Amniotic stem cell (primary cell): ENCODE results near the gene FCRLA.
A peak's percentile ranks its signal among the peaks of the same experiment; 100 is the strongest.

ENCODE experiments used
- DNase-seq: peaks from one replicate; lab custom pipeline; 2025; lab: John Stamatoyannopoulos, UW

FCRLA gene

DNA sequence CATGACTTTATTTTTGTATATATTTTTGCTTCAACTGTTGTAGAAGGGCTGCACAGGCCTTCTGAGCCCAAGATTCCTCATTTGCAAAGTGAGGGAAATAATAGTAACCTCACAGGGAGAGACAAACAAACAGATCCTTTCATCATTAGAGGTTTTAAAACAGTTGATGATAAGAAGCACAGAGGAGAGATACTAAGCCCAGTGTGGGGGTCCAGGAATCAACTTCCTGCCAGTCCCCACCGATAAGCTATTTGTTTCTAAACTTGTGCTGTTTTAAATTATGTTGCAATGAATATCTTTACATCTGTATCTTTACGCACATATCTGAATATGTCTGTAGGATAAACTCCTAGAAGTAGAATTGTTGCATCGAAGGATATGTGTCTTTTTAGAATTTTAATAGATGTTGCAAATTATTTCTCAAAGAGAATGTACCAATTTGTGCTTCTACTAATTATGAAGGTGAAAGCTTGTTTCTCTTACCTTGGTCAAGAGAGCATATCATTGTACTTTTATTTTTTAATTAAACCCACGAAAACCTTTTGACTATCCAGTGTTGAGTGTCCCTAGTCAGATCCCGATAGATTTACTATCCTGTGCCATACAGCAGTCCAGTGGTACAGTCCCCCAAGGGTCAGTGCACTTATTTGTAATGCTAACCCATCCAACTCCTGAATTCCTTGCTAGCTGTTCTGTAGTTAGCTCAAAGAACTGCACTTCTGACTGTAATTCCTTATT lies 25.1 kb downstream of the FCRLA start:
- no peak for DNase-seq

DNA sequence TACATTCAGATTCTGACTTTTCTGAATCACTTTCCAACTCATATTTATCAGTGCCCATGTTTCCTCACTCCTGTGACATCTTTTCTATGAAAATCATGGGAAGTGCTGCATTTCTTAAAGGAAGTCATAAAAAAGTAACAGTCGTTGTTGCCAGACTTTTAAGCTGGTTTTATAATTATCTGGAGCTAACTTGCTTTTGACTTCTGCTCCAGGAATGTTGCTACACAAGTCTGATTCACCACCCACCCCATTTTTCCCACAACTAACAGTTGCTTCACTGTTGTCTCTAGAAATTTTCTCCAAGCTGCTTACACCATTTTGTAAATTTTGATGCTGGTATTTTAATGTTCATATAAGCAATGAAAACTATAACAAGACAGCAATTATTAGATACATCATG lies 26.5 kb downstream of the FCRLA start:
- peak; percentile 59 for DNase-seq

DNA sequence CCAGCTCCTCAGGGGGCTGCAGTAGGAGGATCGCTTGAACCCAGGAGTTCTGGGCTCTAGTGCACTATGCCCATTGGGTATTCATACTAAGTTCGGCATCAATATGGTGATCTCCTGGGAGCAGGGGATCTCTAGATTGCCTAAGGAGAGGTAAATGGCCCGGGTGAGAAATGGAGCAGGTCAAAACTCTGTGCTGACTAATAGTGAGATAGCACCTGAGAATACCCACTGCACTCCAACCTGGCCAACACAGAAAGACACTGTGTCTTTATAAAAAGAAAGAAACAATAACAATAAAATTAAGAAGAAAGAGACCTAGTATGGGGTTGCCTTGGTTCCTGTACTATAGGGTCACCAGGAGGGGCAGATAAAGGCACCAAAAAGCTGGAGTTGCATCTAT lies 28.8 kb downstream of the FCRLA start:
- no peak for DNase-seq

DNA sequence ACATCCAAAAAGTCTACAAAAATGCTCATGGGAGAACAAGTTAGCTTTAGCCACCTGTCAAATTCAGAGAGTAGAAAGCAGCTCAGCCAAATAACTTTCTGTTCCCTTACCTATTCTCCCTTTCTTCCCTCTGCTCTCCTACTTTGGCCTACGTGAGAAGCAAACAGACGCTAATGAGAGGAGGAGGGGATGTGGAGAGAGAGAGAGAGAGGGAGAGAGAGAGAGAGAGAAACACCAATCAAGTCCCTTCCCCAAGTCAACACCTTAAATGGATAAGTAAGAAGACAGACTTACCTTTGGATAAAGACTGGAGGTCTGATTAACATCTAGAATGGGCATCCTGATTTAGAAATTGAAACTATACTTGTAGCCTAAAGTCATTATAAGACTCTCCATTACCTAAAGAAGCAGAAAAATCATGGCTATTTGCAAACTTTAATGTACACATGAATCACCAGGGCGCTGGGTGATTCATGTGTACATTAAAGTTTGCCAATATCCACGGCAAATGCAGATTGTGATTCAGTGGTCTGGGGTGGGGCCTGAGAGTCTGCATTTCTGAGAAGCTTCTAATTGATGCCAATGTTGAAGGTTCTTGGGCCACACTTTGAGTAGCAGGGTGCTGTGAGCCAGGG lies 29.4 kb downstream of the FCRLA start:
- DNase-seq, result no peak

DNA sequence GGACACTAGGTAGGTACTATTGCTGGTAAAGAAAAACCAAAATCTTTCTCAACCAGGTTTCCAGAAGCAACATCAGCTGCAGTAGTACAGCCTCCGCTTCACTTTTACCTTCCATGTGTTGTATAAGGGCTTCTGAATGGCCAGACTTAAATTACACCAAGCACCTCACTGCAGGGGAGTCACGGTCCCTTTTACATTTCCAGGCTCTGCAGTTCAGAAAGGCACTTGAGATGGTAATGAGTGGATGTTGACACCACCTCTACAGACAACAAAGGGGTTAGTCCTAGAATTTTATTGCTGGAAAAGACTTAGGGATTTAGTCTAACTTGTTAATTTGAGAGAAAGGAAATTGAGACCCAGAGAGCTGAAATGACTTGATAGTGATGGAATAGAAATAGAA lies 30.6 kb downstream of the FCRLA start:
- no peak for DNase-seq

DNA sequence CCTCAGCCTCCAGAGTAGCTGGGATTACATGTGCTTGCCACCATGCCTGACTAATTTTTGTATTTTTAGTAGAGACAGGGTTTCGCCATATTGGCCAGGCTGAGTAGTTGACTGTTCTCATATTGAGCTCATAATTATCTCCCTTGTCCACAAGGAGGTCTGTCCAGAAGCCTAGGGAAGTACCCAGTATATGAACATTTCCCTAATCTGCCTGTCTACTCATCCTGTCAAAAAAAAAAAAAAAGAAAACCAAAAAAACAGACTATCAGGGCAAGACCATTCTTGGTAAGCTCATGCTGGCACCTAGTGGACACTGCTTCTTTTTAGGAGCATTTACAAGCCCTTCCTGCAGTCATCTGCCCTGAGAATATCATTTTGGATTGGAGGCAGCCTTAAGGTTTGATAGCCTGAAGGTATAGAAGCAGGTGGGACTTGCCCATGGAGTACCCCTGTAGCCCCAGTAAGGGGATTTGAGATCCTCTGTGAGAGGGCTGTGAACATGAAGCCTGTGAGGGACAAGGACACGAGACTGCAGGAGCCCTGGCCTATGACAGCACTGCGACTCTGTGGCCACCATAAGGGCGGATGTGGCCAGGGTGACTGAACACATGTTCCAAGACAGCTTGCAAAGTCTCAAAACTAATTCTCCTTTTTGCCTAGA lies 31.7 kb downstream of the FCRLA start:
- DNase-seq, result peak; percentile 24

DNA sequence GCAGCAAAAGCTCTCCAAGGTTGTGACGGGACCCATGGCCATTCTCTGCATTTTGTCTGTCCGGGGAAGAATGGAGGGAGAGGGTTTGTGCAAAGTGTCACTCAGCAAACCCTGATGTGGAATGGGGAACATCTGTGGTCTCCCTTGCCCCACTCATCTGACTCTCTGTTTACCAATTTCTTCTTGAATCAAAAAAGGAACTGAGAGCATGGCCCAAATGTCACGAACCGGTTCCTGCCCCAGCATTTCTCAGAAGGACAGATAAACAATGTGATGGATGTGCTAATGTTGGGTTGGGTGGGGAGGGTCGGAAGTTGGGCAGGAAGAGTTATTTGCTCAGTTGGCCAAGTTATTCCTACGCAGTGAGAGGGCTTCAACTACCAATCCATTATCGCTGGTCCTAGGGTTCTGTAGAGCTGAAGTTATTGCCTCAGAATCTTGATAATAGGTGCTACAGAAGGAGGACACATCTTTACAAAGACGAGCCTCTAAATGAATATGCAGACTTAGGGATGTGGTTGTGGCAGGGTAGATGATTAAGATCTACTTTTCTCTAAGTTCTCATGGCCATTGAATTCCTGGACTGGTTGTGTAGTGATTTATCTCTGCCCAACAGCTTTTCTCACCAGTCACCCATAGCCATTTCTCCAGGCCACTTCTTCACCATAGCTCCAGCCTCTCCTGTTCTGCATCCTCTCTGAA lies 33.0 kb downstream of the FCRLA start:
- no peak for DNase-seq

DNA sequence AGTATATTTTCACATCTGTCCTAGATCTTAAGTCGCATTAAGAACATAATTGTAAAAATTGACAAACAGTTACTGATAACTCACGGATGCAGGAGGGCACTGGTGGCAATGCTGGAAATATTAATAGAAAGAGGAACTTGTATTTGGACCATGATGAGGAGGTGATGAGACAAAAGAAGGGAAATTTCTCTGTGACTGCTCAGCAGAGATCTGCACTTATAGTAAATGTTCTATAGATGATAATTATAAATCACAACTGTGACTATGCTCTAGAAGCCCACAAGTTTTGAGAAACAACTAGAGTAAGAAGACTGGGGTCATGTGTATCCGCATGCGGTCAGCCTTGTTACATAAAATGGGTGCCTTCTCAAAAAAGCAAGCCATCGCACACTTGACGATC lies 33.9 kb downstream of the FCRLA start:
- no peak for DNase-seq

DNA sequence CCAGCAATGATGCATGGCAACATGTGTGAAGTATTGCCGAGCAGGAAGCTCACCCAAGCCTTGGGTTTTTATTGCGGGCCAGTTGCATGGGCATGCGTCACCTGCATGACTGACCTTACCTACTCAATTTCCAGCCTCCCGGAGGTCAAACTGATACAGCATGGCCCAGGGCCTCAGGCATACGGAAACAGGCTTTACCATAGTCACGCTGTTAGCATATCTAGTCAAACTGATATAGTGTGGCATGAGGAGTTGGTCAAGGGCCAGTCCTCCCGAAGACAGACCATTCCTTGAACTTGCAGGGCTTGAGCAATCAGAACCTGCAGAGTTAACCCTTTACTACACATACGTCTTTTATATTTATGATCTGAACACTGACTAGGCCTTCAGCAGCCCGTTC lies 36.2 kb downstream of the FCRLA start:
- DNase-seq, result no peak

DNA sequence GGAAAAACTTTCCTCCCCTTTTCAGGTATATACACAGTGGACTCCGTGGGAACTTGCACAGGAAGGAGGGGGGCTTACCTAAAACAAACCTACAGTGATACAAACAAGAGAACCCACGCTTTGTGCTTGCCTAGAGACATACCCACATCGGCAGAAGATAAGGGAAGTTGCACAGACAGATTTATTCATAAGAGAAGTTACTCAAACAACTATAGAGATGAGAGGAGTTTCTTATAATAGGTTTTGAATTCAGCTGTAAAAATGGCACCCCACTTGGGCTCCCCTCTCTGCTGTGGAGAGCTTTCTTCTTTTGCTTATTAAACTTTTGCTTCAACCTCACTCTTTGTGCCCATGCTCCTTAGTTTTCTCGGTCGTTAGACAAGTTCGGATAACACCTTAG lies 40.8 kb downstream of the FCRLA start:
- no peak for DNase-seq

DNA sequence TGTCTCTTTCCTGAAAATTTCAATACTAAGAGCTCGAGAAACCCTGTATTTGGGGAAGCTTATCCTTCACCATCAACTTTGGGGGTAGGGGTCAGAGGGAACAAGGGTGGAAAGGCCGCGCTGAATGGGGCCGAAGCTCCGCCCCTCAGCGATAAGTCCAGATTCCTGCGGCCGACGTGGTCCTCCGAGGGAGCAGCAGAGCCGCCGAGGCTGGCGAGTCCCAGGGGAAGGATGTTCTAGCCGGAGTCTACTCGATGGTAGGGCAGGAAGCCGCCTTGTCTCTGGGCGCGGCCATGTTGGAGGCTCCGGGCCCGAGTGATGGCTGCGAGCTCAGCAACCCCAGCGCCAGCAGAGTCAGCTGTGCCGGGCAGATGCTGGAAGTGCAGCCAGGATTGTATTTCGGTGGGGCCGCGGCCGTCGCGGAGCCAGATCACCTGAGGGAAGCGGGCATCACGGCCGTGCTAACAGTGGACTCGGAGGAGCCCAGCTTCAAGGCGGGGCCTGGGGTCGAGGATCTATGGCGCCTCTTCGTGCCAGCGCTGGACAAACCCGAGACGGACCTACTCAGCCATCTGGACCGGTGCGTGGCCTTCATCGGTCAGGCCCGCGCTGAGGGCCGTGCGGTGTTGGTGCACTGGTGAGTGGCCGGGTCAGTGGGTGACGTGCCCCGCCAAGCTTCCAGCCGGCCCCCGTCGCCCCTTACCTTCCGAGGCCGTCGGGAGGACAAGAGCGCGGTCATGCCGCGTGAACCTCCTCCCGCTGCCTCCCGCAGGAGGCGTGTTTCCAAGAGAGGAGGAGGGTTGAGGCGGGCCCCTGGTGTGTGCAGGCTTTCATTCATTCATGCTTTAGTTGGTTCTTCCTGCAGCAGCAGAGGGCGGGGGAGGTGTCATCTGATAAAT lies 42.7 kb downstream of the FCRLA start, which contains the start of gene DUSP12:
Gene DUSP12 (plus strand): TSS at position 278 of the 899 bp plus-strand sequence. CDS start 16 bp downstream, at position 294.
- DNase-seq, result peak; percentile 92

DNA sequence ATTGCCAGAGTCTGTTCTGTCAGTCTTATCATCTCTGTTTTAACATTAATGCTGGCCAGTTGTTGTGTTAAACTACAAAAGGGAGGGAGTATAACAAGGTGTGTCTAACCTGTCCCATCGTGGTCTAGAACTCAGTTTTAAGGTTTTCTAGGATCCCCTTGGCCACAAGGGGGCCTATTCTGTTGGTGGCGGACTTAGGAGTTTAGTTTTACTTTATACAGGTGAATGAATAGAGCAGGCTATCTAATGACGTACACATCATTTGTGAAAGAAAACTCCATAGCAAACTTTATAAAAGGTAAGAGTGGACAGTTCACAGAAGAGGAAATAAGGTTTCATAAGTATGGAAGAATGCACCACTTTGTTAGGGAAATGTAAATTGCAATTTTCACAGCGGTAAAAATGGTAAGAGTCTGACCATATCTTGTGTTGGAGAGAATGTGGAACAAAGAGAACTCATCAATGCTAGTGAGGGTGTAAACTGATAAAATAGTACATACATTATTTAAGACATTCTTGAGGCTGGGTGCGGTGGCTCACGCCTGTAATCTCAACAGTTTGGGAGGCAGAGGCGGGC lies 56.6 kb downstream of the FCRLA start:
- no peak for DNase-seq
